ENCODE results near the gene SRR.

SRR gene

GRCh38 chr17:2347805-2348685 lies 44.3 kb downstream of the SRR start:
- FAIRE-seq: no peak

GRCh38 chr17:2351269-2351668 lies 47.5 kb downstream of the SRR start:
- no peak for FAIRE-seq

DNA sequence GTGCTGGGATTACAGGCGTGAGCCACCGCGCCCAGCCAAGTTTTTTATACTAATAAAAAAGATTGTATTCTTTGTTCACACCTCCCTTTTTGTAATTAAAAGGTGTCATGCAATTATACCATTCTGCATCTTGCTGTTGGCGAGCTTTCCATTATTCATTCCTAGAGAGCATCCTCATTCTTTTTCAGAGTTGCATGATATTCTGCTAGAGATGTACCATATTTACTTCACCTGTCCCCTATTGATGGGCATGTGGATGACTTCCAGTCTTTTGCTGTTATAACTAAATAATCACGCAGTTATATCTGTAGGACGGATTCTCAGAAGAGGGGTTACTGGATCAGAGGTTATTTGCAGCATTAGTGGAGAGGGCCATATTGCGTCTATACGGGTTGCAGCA lies 50.6 kb downstream of the SRR start:
- FAIRE-seq: no peak

- no peak for FAIRE-seq
Measured at GRCh38 chr17:2357237-2357636, 53.5 kb downstream of the SRR start.

DNA sequence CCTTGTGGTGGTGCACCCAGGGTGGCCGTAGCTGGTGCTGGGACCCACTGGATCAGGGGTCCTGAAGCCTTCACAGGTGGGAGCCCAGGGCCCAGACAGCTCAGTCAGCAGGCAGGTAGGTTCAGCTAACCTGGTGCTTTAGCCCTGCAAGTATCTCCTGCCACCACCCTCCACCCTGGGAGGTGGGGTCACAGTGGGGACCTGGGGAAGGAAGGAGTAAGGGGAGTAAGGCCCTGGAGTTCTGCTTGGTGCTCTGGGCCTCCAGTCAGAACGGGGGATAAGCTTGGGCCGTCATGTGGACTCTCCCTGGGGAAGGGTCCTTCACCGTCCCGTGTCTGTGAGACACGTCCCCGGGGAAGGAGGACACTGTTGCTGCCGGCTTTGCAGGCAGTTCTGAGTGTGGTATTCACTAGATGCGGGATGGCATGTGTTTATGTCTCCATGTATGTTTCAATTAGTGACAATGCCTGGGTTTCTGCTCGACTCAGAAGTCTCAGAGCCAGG lies 54.2 kb downstream of the SRR start:
- no peak for FAIRE-seq

DNA sequence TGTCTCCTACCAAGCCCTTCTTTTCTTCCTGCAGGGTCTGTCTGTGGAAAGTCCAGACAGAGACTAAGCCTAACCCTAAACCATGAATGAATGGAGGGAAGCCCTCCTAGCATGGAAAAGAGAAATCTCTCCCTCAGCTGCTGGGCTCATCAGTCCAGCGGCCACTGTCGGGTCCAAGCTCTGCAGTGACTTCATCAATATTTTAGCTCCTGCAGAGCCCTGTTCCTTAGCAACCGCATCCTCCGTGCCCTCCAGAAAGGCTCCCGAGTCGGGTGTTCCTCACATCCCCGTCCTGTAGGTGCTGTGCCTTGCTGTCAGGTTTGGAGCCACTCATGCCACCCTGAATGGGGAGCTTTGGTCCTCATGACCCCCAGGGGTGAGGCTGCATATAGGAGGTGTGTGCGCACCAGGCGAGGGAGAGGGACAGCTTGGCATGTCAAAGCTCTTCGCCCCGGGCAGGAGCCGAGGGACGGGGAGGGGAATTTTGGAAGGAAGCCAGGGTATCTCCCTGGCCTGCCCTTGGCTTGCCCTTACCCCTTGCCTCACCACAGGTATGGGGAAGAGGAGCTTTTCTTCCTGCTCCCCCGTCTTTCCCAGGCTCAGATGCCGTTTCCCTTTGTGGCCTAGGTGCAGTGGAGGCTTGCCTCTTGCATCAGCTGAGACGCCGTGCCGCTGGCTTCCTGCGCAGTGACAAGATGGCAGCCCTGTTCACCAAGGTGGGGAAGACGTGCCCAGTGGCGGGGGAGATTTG lies 57.4 kb downstream of the SRR start:
- FAIRE-seq: no peak

DNA sequence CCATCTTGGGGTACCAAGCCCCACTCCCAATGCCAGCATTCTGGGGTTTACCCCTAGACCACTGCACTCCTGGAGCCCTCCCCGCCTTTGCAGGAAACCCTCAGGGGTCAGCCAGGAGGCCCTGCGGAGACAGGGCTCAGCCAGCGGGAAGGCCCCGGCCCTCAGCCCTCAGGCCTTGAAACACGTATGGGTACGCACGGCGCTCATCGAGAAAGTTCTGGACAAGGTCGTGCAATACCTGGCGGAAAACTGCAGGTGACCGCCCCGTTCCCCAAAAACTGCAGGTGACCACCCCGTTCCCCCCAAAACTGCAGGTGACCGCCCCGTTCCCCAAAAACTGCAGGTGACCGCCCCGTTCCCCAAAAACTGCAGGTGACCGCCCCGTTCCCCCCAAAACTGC lies 58.3 kb downstream of the SRR start:
- FAIRE-seq: no peak

DNA sequence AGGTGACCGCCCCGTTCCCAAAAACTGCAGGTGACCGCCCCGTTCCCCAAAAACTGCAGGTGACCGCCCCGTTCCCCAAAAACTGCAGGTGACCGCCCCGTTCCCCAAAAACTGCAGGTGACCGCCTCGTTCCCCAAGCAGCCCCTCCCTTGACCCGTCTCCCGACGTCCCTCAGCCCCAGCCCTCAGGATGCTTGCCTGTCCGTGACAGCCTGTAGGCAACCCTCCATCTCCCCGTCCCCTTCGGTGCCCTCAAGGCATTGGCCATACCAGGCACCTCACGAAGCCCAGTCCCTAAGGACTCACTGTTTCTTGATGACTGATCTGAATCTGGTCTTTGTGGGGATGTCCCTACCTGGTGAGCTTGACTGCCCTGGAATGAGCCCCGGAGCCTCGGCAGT lies 58.7 kb downstream of the SRR start:
- FAIRE-seq: no peak

- FAIRE-seq: no peak
Measured at GRCh38 chr17:2362881-2363280, 59.1 kb downstream of the SRR start.

DNA sequence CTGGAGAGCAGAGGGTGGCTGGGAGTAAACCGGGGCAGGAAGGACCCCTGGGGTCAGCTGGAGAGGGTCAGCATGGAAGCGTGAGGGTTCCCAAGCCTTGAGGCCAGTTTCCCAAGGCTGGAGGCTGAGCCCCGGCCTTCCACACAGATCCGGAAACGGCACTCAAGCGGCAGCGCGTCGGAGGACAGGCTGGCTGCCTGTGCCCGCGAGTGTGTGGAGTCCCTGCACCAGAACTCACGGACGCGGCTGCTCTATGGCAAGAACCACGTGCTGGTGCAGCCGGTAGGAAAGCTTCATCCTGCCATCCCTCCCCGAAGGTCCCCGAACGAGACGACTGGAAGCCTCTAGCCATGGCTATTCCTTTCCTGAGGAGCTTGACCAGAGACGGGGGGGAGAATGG lies 59.6 kb downstream of the SRR start:
- no peak for FAIRE-seq

DNA sequence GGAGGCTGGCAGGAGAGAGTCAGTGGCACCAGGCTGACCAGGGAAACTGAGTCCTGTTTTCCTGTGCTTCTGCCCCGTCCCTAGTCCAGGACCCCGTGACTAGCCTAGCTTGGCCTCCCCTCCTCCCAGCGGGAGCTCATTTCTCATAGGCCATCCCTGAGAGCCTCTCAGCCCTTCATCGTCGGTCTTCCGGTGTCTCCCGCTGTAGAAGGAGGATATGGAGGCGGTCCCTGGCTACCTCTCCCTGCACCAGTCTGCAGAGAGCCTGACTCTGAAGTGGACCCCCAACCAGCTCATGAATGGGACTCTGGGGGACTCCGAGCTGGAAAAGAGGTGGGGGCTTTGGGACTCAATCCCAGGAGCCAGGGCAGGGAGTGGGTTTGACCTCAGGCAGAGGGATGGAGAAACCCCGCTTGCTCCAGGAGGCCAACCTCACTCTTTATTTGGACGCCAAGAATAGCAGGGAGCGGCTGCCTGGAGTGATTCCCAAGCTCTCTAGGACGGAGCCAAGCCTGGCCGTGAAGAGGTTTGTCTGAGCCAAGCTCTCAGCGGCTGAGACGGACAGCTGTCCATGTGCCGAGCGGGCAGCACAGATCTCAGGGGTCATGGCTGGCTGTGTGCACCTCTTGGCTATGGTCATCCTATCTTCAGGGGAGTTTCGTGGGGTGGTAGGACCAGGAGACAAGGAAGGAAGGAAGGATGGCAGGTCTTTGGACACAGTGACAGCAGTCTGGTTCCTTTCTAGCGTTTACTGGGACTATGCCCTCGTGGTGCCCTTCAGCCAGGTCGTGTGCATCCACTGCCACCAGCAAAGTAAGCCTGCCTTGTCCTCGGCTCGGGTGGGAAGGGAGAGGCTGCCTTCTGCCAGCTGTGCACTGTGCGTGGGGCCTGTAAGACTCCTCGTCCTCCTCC lies 60.4 kb downstream of the SRR start:
- no peak for FAIRE-seq

DNA sequence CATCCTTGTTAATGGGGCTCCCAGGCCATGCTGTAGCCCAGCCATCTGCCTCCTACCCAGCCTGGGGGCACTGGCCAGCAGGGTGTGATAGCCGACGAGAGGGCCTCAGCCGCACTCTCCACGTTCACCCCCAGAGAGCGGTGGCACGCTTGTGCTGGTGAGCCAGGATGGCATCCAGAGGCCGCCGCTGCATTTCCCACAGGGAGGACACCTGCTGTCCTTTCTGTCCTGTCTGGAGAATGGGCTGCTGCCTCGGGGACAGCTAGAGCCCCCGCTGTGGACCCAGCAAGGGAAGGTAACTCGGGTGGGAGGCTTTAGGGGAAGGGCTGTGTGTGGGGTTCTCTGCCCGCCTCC lies 61.0 kb downstream of the SRR start:
- no peak for FAIRE-seq

DNA sequence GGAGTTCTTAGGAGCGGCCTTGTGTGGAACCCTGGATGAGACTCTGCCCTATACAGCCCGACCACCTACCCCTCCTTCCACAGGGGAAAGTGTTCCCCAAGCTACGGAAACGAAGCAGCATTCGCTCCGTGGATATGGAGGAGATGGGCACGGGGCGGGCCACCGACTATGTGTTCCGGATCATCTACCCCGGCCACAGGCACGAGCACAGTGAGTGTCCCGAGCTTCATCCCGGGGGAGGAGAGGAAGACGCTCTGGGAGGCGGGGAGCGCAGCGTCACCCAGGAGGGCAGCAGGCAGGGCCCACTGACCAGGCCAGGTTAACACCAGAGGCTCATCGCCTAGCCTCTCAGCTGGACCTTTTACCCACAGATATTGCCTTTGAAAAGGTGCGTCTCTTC lies 61.4 kb downstream of the SRR start:
- FAIRE-seq: no peak

DNA sequence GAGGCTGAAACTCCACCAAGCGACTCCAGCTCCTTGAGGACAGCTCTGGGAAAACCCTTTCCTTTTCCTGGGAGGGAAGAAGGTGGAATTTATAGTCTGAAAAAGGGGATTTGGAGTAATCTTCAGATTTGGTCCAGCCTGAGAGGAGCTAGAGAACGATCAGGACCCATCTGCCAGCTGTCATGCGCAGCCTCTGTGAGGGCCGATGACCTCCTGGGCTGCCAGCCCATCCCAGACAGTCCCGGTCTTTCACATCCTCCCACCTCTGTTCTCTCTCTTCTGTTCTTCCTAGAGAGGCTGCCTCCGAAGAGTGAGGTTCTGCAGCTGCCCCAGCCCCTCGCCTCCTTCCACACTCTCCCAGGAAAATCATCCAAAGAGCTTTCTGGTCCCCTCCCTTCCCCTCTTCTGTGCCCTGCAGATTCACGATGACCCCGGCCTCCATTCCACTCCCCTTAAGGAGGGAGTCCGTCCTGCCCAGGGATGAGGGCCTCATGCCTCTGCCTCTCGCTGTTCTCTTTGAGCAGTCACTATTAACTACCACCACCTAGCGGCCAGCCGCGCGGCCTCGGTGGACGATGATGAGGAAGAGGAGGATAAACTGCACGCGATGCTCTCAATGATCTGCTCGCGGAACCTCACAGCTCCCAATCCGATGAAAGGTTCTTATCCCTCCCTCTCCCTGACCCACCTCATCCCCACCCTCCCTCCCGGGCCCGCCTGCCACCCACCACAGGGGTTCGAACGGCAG lies 63.2 kb downstream of the SRR start:
- FAIRE-seq: no peak

DNA sequence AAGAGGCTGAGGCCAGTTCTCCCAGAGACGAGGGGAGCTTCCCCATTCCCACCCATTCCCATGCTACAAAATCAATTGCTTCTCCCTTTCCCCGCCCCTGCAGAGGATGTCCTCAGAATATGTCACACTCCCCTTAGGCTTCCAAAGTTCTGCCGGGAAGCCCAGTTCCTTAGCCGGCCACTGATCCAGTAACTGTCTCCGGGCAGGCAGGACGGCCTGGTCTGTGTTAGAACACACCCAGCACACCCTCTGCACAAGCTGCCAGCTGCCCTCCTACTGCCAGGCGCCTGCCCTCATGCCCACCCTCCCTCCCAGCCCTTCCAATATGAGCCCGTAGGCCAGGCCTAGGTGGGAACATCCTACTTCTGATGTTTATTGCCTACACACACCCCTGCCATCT lies 64.6 kb downstream of the SRR start:
- no peak for FAIRE-seq

- no peak for FAIRE-seq
Measured at GRCh38 chr17:2369039-2369438, 65.3 kb downstream of the SRR start.

- FAIRE-seq: no peak
Measured at GRCh38 chr17:2369551-2370210, 65.9 kb downstream of the SRR start.

GRCh38 chr17:2370211-2370589 lies 66.5 kb downstream of the SRR start:
- no peak for FAIRE-seq

GRCh38 chr17:2371183-2372130 lies 67.7 kb downstream of the SRR start:
- FAIRE-seq: no peak

DNA sequence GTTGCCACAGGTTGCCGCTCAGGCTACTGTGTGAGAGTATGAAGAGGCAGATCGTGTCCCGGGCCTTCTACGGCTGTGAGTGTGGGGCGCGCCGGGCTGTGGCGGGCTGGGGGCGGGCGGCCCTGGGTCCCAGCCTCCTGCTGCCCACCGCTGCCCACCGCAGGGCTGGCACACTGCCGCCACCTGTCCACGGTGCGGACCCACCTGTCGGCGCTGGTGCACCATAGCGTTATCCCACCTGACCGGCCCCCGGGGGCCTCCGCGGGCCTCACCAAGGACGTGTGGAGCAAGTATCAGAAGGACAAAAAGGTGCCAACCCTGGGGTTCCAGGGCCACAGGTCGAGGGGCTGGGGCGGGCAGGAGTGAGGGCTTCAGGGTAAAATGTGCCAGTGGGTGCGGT lies 68.4 kb downstream of the SRR start:
- FAIRE-seq: no peak

GRCh38 chr17:2372681-2373080 lies 68.9 kb downstream of the SRR start:
- FAIRE-seq: no peak

Measured in A204.1 (cell line).